Endothelial cell (in vitro differentiated cells): ENCODE measurements around the gene CBFA2T3. TPM values are rescaled to one million over a fixed set of nuclear protein-coding genes. Genes with fewer than 3 reads are reported as not detected.
"Not testable (repeated sequence)": the region's sequence is repeated elsewhere in the genome, so short reads cannot be mapped to it uniquely, and the experiment has no call there.

Source experiments
- DNase-seq: peaks from one replicate; pipeline ENCODE4 v3.0.0; 2021; ENCODE audit warnings: low spot score
- H3K27ac Mint-ChIP-seq: one replicate; pipeline ENCODE4 v1.8.0; 2021; ENCODE audit warnings: mixed read lengths, inconsistent platforms; ENCODE audit not compliant: unreplicated experiment
- H3K27me3 Mint-ChIP-seq: one replicate; pipeline ENCODE4 v1.8.0; 2021; ENCODE audit warnings: mild to moderate bottlenecking, moderate library complexity, mixed read lengths, inconsistent platforms; ENCODE audit not compliant: unreplicated experiment
- H3K36me3 Mint-ChIP-seq: one replicate; pipeline ENCODE4 v1.8.0; 2021; ENCODE audit warnings: mild to moderate bottlenecking, low read depth, mixed read lengths, inconsistent platforms; ENCODE audit not compliant: unreplicated experiment
- H3K4me1 Mint-ChIP-seq: one replicate; pipeline ENCODE4 v1.8.0; 2021; ENCODE audit warnings: mild to moderate bottlenecking, mixed read lengths, inconsistent platforms; ENCODE audit not compliant: unreplicated experiment
- H3K4me3 Mint-ChIP-seq: one replicate; pipeline ENCODE4 v1.8.0; 2021; ENCODE audit warnings: mild to moderate bottlenecking, mixed read lengths, inconsistent platforms; ENCODE audit not compliant: unreplicated experiment
- H3K9me3 Mint-ChIP-seq: one replicate; pipeline ENCODE4 v1.8.0; 2021; ENCODE audit warnings: mixed read lengths, inconsistent platforms; ENCODE audit not compliant: unreplicated experiment
- CTCF ChIP-seq: fragments of 200-600 bp; sonication (generic); IDR thresholded peaks from one replicate; pipeline ENCODE4 v1.5.0; 2021; ENCODE audit warnings: antibody characterized with exemption; ENCODE audit not compliant: unreplicated experiment
- total RNA-seq: library from RNA; stranded (reverse); fragmentation: NEBNext Ultra II Directional; extraction: Animal tissue kit (Norgen Biotek cat#: 25700); gene quantifications from one replicate; pipeline ENCODE4 v1.2.1, GENCODE V29; 2021; ENCODE audit not compliant: unreplicated experiment

Gene CBFA2T3
- total RNA-seq, 1 donor from 2014 or later, result 1.6 TPM

GRCh38 chr16:88893127-88893968 is 83.7 kb downstream of the CBFA2T3 start:
- Mint-ChIP-seq H3K9me3 (no peaks in the 10 kb centered on the region), H3K27me3 (peaks cover 11% of the 10 kb centered on the region), H3K36me3 (no peaks in the 10 kb centered on the region), H3K4me1 (no peaks in the 10 kb centered on the region), H3K4me3 (no peak overlapping the region), H3K27ac (no peak overlapping the region)
- no peak for TF ChIP-seq CTCF
- DNase-seq, result no peak

GRCh38 chr16:88892065-88892464 is 84.9 kb downstream of the CBFA2T3 start:
- Mint-ChIP-seq H3K4me3 (peak overlapping the region; percentile 38), H3K4me1 (no peaks in the 10 kb centered on the region), H3K36me3 (no peaks in the 10 kb centered on the region)

GRCh38 chr16:88891083-88891482 is 85.9 kb downstream of the CBFA2T3 start:
- TF ChIP-seq CTCF, result no peak
- no peaks in the 10 kb centered on the region for H3K36me3 Mint-ChIP-seq

More at GRCh38 chr16:88892065-88892464, 84.9 kb downstream of the CBFA2T3 start:
- no peak overlapping the region for H3K27ac Mint-ChIP-seq
- peaks cover 15% of the 10 kb centered on the region for H3K27me3 Mint-ChIP-seq
- H3K9me3 Mint-ChIP-seq, result no peaks in the 10 kb centered on the region
- TF ChIP-seq CTCF, result no peak
- no peak for DNase-seq

GRCh38 chr16:88889702-88890352 is 87.2 kb downstream of the CBFA2T3 start:
- not testable (repeated sequence) for H3K4me3 Mint-ChIP-seq, H3K27ac Mint-ChIP-seq, DNase-seq

More at GRCh38 chr16:88891083-88891482, 85.9 kb downstream of the CBFA2T3 start:
- no peak for DNase-seq
- Mint-ChIP-seq H3K4me3 (no peak overlapping the region), H3K4me1 (no peaks in the 10 kb centered on the region), H3K27ac (no peak overlapping the region), H3K27me3 (peaks cover 15% of the 10 kb centered on the region), H3K9me3 (no peaks in the 10 kb centered on the region)

GRCh38 chr16:88888461-88889387 is 88.3 kb downstream of the CBFA2T3 start:
- H3K27ac Mint-ChIP-seq, result no peak overlapping the region
- no peak overlapping the region for H3K4me3 Mint-ChIP-seq
- no peaks in the 10 kb centered on the region for H3K9me3 Mint-ChIP-seq
- H3K27me3 Mint-ChIP-seq, result peaks cover 14% of the 10 kb centered on the region
- no peak for DNase-seq
- TF ChIP-seq CTCF, result no peak
- no peaks in the 10 kb centered on the region for H3K4me1 Mint-ChIP-seq
- no peaks in the 10 kb centered on the region for H3K36me3 Mint-ChIP-seq

More at GRCh38 chr16:88889702-88890352, 87.2 kb downstream of the CBFA2T3 start:
- not testable (repeated sequence) for H3K9me3 Mint-ChIP-seq, H3K36me3 Mint-ChIP-seq, H3K4me1 Mint-ChIP-seq
- H3K27me3 Mint-ChIP-seq, result peaks cover 14% of the 10 kb centered on the region
